GM10847 (cell line): ENCODE data around the gene GAB4.

Source experiments
- POLR2A ChIP-seq: IDR thresholded peaks from 2 replicates; pipeline ENCODE4 v1.6.1; 2011; ENCODE audit not compliant: insufficient read length; ENCODE audit errors: extremely low read depth

GAB4 gene, protein sequence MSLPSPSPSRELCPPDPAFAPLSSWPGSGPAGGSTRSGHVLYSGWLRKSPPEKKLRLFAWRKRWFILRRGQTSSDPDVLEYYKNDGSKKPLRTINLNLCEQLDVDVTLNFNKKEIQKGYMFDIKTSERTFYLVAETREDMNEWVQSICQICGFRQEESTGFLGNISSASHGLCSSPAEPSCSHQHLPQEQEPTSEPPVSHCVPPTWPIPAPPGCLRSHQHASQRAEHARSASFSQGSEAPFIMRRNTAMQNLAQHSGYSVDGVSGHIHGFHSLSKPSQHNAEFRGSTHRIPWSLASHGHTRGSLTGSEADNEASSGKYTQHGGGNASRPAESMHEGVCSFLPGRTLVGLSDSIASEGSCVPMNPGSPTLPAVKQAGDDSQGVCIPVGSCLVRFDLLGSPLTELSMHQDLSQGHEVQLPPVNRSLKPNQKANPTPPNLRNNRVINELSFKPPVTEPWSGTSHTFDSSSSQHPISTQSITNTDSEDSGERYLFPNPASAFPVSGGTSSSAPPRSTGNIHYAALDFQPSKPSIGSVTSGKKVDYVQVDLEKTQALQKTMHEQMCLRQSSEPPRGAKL

DNA sequence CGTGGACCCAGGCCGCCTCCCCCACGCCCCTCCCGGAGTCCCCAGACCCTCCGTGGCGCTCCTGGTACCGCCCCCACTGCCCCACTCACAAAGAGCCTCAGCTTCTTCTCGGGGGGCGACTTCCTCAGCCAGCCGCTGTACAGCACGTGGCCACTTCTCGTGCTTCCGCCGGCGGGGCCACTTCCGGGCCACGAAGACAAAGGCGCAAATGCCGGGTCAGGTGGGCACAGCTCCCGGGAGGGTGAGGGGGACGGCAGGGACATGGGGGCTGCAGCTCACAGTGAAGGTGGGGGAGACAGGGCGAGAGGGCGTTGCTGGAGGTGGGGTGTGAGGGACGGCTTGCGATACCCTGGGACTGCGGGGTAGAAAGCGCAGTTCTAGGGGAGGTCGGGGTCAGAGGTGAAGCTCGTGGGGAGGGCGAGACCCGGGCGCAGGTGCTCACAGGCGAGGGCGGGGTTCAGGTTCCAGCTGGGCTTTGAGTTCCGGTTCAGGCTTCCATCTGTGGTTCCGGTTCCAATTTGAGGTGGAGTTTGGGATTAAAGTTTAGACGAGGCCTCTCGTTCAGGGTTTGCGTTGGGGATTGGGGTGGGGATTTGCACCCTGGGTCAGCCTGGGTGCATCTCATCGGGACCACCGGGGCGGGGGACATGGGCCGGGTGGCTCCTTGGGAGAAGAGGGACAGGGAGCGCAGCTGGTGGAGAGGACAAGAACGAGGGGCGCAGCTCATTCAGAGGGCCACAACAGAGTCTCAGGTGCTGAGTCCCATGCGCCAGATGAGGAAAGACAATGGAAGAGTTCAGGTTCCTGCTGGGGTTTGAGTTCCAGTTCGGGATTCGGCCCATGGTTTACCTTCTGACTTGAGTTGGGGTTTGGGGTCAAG is at the start of gene GAB4:
TSS of gene GAB4 (minus strand) at position 371 of the 880 bp plus-strand sequence. CDS start at position 263, 108 bp downstream.
- no peak for TF ChIP-seq POLR2A

DNA sequence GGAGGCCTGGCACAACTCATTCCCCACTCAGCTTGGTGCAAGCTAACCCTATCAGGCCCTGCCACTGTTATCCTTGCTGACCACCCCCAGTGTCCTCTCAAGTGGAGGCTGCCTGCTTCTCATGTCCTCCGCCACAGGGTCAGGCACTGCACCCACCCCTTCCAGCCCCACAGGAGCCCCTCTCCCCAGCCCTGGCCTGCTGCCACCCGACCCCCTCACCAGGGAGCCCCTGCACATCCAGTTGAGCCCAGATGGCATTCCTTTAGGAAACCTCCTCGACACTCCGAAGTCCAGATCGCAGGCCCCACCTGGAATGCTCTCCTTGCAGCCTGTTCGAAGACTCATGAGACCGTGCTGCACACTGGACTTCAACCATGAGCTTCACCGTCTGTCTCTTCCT is 48.8 kb upstream of the GAB4 start:
- TF ChIP-seq POLR2A, result no peak

DNA sequence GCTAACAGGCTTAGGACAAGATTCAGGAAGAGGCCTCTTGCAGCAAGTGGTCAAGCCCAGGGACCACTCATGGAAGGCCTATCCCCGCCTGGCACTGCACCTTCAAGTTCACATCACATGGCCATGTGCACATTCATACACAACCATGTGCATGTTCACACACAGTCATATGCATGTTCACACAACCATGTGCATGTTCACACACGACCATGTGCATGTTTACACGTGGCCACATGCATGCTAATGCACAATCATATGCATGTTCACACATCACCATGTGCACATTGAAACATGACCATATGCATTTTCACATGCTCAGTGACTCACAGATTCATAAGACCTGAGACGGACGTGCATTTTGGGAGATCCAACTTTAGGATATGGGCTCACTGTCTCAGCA is 48.0 kb upstream of the GAB4 start:
- no peak for TF ChIP-seq POLR2A

DNA sequence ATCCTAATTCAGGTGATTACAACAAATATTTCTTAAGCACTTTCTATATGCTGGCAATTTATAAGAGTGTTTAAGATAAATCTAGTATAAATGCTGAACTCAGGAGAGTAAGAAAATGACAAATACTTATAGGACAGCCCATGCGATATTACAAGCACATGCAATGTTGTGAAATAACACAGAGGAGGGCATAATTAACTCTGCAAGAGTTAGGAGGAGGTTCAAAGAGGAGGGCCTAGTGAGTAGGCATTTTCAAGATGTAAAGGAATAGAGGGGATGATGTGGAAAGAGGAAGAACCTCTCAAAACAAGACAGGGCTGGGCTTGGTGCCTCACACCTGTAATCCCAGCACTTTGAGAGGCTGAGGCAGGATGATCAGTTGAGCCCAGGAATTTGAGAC is 39.6 kb upstream of the GAB4 start:
- TF ChIP-seq POLR2A, result no peak

DNA sequence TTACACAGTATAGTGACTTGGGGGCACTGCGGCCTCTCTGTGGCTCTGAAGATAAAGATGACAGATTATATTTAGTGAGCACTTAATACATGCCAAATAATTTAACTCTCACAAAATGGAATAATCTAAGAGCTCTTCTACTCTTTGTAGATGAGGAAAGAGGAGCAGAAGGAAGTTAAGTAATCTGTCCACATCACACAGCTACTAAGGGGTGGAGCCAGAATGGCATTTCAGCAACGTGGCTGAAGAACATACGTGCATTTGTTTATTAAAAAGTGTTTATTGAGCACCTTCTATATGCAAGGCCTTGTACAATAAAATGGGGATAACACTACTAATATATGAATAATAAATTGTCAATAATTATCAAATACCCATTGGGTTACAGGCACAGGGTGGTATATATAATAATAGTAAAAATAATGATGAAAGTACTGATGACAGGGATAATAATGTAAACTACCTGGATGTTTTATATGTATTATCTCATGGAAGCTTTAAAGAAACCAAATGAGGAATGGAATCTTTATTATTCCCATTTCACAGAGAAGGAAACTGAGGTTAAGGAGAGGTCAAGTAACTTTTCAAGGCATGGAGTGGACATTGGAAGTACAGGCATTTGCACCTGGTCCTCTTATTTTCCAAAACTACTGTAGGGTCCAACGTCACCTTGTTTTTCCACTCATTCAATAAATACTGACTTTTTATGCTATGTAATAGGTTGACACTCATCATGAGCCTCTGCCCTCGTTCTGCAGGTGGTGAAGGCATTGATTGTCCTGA is 38.7 kb upstream of the GAB4 start:
- no peak for TF ChIP-seq POLR2A

DNA sequence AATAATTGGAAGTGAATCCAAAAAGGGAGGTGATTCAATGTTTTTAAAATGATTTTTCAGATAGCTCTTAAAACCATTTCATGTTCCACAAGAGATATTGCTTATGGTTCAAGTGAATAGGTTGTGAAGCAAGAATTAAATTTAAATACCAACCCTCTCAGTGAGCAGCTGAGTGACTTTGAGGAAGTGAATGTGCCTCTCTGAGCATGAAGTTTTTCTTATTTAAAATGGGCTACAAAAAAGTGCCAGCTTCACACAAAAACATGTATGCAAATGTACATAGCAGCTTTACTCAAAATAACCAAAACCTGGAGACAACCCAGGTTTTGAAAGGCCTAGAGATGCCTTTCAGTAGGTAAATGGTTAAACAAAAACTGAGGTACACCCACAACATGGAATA is 35.5 kb upstream of the GAB4 start:
- no peak for TF ChIP-seq POLR2A

DNA sequence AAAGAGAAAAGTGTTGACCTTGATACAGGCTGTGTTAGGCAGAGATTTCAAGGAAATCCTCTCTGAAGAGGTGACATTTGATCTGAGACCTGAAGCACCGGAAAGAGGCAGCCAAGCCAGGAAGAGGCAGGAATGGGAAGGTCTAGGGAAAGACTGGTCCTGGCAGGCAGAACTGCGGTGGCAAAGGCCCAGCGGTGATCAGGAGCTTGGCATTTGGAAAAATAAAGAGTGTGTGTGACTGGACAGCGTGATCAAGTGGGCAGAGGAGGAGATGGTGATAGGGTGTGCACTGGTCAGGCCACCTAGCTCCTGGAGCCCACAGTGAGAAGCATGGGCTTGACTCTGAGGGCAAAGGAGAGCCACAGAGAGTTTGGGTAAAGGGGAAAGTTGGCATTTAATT is 27.2 kb upstream of the GAB4 start:
- TF ChIP-seq POLR2A, result no peak

DNA sequence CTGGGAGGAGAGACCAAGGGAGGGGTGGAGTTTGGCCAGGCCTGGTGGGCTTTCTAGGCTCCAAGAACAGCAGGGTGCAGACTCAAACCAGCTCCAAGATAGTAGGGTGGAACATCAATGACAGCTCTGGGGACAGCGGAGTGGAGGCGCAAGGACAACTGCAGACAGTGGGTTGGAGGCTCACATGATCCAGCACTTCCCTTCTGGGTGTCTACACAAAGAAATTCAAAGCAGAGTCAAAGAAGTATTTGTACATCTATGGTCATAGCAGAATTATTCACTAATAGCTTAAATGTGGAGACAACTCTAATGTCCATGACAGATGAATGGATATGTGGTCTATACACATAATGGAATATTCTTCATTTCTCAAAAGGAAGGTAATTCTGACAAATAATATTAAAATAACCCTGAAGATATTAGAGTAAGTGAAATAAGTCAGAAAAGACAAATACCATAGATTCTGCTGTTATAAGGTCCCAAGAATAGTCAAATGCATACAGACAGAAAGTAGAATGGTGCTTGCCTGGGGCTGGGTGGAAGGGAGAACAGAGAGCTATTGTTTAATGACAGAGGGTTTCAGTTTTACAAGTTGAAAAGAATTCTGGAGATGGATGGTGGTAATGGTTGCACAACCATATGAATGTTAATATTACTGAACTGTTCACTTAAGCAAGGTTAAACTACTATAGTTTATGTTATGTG is 5.5 kb upstream of the GAB4 start:
- TF ChIP-seq POLR2A, result no peak

DNA sequence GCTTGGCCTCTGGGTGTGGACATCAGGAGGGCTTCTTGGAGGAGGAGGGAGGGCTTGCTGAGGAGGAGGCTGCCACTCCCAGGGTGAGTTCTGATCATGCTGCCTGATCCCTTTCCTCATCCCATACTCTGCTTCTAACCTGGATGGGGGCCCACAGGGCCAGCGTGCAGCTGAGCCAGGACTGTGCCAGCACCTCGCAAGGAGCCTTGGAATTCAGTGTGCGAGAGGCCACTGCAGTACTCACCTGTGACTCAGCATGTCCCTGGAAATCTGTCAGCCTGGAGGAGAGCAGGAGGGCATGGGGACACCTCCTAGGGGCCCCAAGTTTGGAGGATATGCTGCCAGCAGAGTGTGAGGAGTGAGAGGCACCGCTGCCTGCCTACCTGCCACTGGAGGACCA is 4.2 kb upstream of the GAB4 start:
- TF ChIP-seq POLR2A, result no peak

DNA sequence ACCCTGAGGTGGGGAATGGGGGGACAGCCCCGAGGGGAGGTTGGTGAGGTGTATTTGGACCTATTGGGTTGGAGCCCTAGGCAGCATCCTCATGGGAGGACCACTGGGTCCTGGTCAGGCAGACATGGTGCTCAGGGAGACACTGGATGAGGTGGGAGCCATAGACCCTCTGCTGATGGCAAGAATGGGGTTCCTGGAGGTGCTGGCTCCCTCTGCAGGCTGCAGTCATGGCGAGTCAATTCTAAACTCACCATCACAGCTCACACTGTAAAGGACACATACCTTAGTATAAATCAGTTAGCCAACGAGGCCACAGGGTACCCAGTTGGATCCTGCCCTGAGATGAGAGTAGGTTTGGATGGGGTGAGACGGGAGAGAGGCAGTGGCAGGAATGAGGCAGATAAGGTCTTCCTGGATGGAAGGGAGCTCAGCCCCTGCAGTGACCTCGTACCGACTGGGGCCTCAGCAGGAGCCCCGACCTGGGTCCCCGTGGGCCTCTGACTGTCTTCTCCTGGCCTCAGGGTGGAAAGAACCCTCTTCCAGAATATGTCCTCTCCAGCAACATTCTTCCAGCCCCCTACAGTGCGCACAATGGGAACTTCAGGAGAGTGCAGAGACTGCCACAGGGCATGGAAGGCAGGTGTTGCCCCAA is 1.7 kb upstream of the GAB4 start:
- TF ChIP-seq POLR2A, result no peak

DNA sequence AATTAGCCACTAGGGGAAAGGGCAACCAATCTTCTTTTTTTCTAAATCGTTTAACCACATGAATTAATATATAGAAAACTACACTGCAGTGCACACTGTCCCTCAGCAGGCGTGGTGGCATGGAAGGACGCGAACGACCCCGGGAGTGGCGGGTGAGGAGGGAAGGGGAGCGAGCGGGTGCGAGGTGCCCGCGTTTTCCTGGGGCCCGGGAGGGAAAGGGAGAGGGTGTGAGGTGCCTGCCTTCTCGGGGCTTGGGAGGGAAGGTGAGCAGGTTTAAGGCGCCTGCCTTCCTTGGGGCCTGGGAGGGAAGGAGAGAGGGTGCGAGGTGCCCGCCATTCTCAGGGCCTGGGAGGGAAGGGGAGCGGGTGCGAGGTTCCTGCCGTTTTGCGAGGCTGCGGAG is 765 bp downstream of the GAB4 start:
- TF ChIP-seq POLR2A, result no peak

DNA sequence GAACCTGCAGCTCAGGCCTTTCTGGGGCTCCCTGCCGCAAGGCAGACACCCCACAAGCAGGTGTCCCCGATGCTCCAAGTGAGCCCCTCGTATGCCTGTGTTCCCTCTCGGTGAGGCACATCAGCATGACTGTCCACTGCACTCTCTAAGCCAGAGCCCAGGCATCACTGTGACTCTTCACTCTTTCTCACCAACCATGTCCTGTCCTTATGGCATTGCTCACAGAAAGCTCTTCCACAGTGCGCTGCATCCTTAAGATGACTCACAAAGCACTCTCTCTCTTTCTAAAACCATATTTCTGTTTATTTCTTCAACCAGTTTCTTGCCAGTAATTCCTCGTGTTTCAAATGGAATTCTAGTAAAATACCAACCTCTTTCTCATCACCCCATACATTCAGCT is 18.1 kb downstream of the GAB4 start:
- TF ChIP-seq POLR2A, result no peak

DNA sequence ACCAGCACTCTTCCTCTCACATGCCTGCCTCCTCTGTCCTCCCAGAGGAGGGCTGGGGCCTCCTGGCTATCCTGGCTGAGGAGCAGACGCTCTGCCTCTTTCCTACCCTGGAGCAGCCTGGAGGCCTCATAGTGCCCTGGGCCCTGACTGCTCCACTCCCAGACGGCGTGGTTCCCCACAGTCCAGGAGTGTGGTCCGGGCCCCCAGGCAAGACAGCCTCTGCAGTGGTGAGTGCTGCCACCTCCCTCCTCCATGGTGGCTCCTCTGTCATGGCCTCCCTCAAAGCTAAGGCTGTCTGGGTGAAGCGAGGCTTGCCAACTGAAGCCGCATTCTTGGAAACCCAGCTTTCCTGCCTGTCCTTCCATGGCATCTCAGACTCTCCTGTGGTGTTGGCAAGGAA is 19.8 kb downstream of the GAB4 start:
- no peak for TF ChIP-seq POLR2A

DNA sequence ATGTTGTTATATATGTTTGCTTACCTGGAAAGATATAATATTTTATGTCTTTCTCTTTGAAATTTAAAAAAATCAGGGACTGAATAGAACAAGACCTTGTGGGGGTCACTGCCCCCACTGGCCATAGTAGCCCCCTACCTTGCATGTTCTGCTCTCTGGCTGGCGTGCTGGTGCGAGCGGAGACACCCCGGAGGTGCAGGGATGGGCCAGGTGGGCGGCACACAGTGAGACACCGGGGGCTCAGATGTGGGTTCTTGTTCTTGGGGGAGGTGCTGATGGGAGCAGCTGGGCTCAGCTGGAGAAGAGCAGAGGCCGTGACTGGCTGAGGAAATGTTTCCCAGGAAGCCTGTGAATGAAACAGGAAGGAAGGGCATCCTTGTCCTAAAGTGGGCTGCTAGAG is 20.2 kb downstream of the GAB4 start:
- TF ChIP-seq POLR2A, result no peak
